Stimulated activated CD8-positive, alpha-beta memory T cell treated with anti-CD3 and anti-CD28 coated beads, Interleukin-7, amount 100 ng/mL, for 1 hour (primary cell): ENCODE results near the gene URB1.
"Not testable (repeated sequence)": the region's sequence is repeated elsewhere in the genome, so short reads cannot be mapped to it uniquely, and the experiment has no call there.

Experiments used
- DNase-seq, 2 donors: peaks; one replicate each; pipeline ENCODE4 v3.0.0-alpha.2; 2020; ENCODE audit warnings: low read depth in 2 of 2

URB1 gene

DNA sequence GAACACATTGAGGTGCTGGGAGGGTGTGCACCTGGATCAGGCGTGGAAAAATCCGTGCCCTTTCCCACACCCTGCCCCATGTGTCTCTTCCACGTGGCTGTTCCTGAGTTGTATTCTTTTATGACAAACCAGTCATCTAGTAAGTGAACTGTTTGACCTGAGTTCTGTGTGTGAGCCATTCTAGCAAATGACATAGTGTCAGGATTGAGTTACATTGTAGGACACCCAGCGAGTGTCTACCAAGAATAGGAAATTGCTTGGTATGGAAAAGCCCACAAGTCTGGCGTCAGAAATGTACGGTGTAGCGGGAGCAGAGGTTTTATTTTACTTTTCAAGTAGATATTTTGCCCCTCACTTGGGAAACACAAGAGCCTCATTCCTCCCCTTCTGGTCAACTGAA lies 95.4 kb downstream of the URB1 start:
- DNase-seq: no peak

GRCh38 chr21:32285476-32285875 lies 107.3 kb downstream of the URB1 start:
- DNase-seq: no peak

DNA sequence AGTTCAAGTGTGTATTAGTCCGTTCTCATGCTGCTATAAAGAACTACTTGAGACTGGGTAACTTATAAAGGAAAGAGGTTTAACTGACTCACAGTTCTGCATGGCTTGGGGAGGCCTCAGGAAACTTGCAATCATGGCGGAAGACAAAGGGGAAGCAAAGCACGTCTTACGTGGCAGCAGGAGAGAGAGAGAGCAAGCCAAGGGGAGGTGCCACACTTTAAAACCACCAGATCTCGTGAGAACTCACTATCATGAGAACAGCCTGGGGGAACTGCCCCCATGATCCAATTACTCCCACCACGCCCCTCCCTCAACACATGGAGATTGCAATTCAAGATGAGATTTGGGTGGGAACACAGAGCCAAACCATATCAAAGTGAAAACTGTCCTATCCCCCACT lies 109.8 kb downstream of the URB1 start:
- DNase-seq: no peak

GRCh38 chr21:32281531-32281930 lies 111.3 kb downstream of the URB1 start:
- no peak for DNase-seq

DNA sequence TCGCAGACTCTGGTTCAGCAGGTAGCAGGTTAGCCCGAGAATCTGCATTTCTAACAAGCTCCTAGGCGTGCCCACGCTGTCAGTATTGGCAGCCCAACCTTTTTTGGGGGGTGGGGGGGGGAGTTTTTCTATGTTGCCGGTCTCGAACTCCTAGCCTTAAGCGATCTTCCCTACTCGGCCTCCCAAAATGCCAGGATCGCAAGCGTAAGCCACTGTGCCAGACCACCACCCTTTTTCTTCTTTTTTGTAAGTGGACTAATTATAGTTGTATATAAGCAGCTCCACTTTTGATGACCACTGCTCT lies 113.5 kb downstream of the URB1 start:
- no peak for DNase-seq

DNA sequence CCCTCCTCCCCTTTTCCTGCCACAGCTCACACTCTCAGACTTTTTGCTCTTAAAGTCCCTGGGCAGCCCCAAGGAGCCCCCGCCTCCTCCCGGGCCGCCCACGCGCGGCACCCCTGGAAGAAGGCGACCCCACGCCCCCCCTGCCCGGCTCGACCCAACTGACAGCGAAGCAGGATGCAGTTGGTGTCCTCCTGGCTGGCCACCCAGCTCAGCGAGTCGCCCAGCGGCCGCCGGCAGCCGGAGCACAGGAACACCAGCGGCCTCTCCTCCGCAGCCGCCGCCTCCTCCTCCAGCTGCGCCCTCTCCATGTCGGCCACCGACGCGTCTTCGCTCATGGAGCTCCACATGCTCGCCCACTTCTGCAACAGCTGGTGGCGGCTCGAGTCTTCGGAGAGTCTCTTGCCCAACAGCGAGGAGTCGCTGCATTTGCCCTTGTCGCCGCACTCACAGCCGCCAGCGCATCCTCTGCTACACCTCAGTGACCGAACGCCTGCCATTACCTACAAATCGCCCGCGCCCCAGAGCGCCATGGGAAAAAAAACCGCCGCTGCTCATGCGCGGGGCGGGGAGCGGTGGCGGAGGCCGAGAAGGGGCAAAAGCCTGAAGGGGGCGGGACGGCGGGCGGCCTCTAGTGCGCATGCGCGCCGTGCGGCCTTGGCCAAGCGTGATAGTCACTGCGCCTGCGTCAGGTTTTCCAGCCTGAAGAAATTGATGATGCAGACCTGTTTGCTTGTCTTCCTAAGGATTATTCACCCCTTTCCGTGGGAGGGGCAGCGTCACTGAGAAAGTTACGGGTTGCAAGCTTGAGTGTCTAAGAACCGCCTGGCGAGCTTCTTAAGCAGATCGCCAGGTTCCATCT lies 114.1 kb downstream of the URB1 start, which contains the start of gene MIS18A:
Gene MIS18A (minus strand): TSS at position 532 of the 859 bp plus-strand sequence. CDS start 35 bp downstream, at position 497.
- DNase-seq: peak; percentile 97

- no peak for DNase-seq
These were observed 114.7 kb downstream of the URB1 start for GRCh38 chr21:32278103-32278502.

DNA sequence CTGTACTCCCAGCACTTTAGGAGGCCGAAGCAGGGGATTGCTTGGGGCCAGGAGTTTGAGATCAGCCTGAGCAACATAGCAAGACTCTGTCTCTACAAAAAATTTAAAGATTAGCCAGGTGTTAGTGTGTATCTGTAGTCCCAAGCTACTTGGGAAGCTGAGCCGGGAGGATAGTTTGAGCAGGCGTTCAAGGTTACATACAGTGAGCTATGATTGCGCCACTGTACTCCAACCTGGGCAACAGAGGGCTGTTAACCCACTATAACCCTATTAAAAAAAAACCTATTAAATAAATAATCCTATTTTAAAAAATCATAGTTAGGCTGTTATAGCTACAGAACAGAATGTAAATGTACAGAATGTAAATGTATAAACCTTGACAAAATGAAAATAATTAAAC lies 116.1 kb downstream of the URB1 start:
- DNase-seq: no peak

GRCh38 chr21:32270748-32271147 lies 122.1 kb downstream of the URB1 start:
- no peak for DNase-seq

DNA sequence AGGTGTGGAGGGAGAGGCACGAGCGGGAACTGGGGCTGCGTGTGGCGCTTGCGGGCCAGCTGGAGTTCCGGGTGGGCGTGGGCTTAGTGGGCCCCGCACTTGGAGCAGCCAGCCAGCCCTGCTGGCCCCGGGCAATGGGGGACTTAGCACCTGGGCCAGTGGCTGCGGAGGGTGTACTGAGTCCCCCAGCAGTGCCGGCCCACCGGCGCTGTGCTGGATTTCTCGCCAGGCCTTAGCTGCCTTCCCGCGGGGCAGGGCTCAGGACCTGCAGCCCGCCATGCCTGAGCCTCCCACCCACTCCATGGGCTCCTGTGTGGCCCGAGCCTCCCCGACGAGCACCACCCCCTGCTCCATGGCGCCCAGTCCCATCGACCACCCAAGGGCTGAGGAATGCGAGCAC lies 127.5 kb downstream of the URB1 start:
- DNase-seq: not testable (repeated sequence)

GRCh38 chr21:32261929-32262328 lies 130.9 kb downstream of the URB1 start:
- no peak for DNase-seq
